IMR-90 (cell line): Measurements from ENCODE around the gene CDH22.

Experiments used
- BHLHE40 ChIP-seq: fragments of 150-350 bp; IDR thresholded peaks from 2 replicates; pipeline ENCODE4 v1.6.1; 2016; ENCODE audit warnings: mild to moderate bottlenecking, low read depth, low read length
- CEBPB ChIP-seq: IDR thresholded peaks from 2 replicates; pipeline ENCODE4 v1.6.1; 2012; ENCODE audit warnings: low read depth, low read length, improper control_type of control experiment
- CHD1 ChIP-seq: IDR thresholded peaks from 2 replicates; pipeline ENCODE4 v1.6.1; 2012; ENCODE audit warnings: low read depth, low read length, improper control_type of control experiment
- CTCF ChIP-seq: conservative IDR thresholded peaks from 2 replicates; pipeline ENCODE4 v1.5.1; 2012; ENCODE audit warnings: mild to moderate bottlenecking, low read depth, low read length, improper control_type of control experiment
- ELK1 ChIP-seq: fragments of 150-350 bp; IDR thresholded peaks from 2 replicates; pipeline ENCODE4 v1.6.1; 2016; ENCODE audit warnings: low read depth, mild to moderate bottlenecking, low read length, moderate library complexity, borderline replicate concordance
- FOS ChIP-seq: fragments of 150-350 bp; IDR thresholded peaks from 2 replicates; pipeline ENCODE4 v1.6.1; 2016; ENCODE audit warnings: low read depth, low read length
- MAFK ChIP-seq: IDR thresholded peaks from 2 replicates; pipeline ENCODE4 v1.6.1; 2012; ENCODE audit warnings: low read depth, low read length, improper control_type of control experiment
- NFE2L2 ChIP-seq: fragments of 150-350 bp; IDR thresholded peaks from 2 replicates; pipeline ENCODE4 v1.6.1; 2016; ENCODE audit warnings: low read depth, mild to moderate bottlenecking, low read length
- POLR2A ChIP-seq: IDR thresholded peaks from 2 replicates; pipeline ENCODE4 v1.6.1; 2012; ENCODE audit warnings: mild to moderate bottlenecking, low read depth, low read length
- RAD21 ChIP-seq: IDR thresholded peaks from 2 replicates; pipeline ENCODE4 v1.6.1; 2012; ENCODE audit warnings: low read length, improper control_type of control experiment
- RCOR1 ChIP-seq: IDR thresholded peaks from 2 replicates; pipeline ENCODE4 v1.6.1; 2012; ENCODE audit warnings: mild to moderate bottlenecking, low read length, improper control_type of control experiment; ENCODE audit not compliant: insufficient replicate concordance
- RFX5 ChIP-seq: IDR thresholded peaks from 2 replicates; pipeline ENCODE4 v1.8.0; 2012; ENCODE audit warnings: low read depth, mild to moderate bottlenecking, low read length, moderate library complexity
- SMC3 ChIP-seq: fragments of 150-350 bp; IDR thresholded peaks from 2 replicates; pipeline ENCODE4 v1.6.1; 2016; ENCODE audit warnings: low read depth, mild to moderate bottlenecking, antibody characterized with exemption, low read length, moderate library complexity
- USF2 ChIP-seq: fragments of 150-350 bp; IDR thresholded peaks from 2 replicates; pipeline ENCODE4 v1.6.1; 2017; ENCODE audit warnings: mild to moderate bottlenecking, antibody characterized with exemption, low read length, low read depth

- no peak for TF ChIP-seq CTCF
- TF ChIP-seq RAD21 = no peak
- TF ChIP-seq MAFK = no peak
- no peak for TF ChIP-seq POLR2A
- no peak for TF ChIP-seq CEBPB
- no peak for TF ChIP-seq FOS
- TF ChIP-seq SMC3 = no peak
- TF ChIP-seq RFX5 = no peak
- TF ChIP-seq BHLHE40 = no peak
- TF ChIP-seq USF2 = no peak
- TF ChIP-seq RCOR1 = no peak
- TF ChIP-seq CHD1 = no peak
- TF ChIP-seq NFE2L2 = no peak
- TF ChIP-seq ELK1 = no peak
Observed at GRCh38 chr20:46157076-46157592, 151.2 kb downstream of the CDH22 start.
